ENCODE results near the gene NODAL. TPM values are rescaled to one million over a fixed set of nuclear protein-coding genes. Genes with fewer than 3 reads are reported as not detected.

Gene NODAL
- total RNA-seq, 1 experiment from 2014 or later = 57.0 TPM

- TF ChIP-seq PRDM15 (CRISPR knock-in tag; IDR thresholded peaks at IDR 0.05) (peak; percentile 60), ARID4B (CRISPR knock-in tag; IDR thresholded peaks at IDR 0.05; ENCODE audit: borderline replicate concordance) (0 out of 2 replicates have a peak, but pooled peaks have one; percentile 11), ZNF121 (CRISPR knock-in tag; IDR thresholded peaks at IDR 0.05) (0 out of 2 replicates have a peak, but pooled peaks have one; percentile 13), NR2C2 (CRISPR knock-in tag; IDR thresholded peaks at IDR 0.05) (0 out of 2 replicates have a peak, but pooled peaks have one; percentile 45), ZNF425 (CRISPR knock-in tag; conservative IDR thresholded peaks at IDR 0.05) (no peak), RELA (CRISPR knock-in tag; IDR thresholded peaks at IDR 0.05; ENCODE audit: borderline replicate concordance) (peak; percentile 43; the same call in 1 of the 2 replicates), MYBL2 (CRISPR knock-in tag; IDR thresholded peaks at IDR 0.05) (peak; percentile 23; the same call in 1 of the 2 replicates), ATF1 (CRISPR knock-in tag; IDR thresholded peaks at IDR 0.05) (0 out of 2 replicates have a peak, but pooled peaks have one; percentile 44), FOXP1 (CRISPR knock-in tag; IDR thresholded peaks at IDR 0.05; ENCODE audit: borderline replicate concordance) (peak; percentile 54; the same call in 1 of the 2 replicates), ZNF219 (CRISPR knock-in tag; IDR thresholded peaks at IDR 0.05; ENCODE audit: borderline replicate concordance) (peak; percentile 53; the same call in 1 of the 2 replicates), CREM (CRISPR knock-in tag; IDR thresholded peaks at IDR 0.05) (0 out of 2 replicates have a peak, but pooled peaks have one; percentile 55), ZBTB21 (CRISPR knock-in tag; IDR thresholded peaks at IDR 0.05; ENCODE audit: borderline replicate concordance) (0 out of 2 replicates have a peak, but pooled peaks have one; percentile 18)
Observed at GRCh38 chr10:70441161-70441894, at the start of gene NODAL (continued).

GRCh38 chr10:70490142-70490541 lies 48.7 kb upstream of the NODAL start:
- no peak for TF ChIP-seq ZNF425 (CRISPR knock-in tag; conservative IDR thresholded peaks at IDR 0.05)
- TF ChIP-seq IRF1 (CRISPR knock-in tag; IDR thresholded peaks at IDR 0.05) = no peak
- TF ChIP-seq ZNF121 (CRISPR knock-in tag; IDR thresholded peaks at IDR 0.05) = 0 out of 2 replicates have a peak, but pooled peaks have one; percentile 9
- no peak for TF ChIP-seq FOXP4 (CRISPR knock-in tag; IDR thresholded peaks at IDR 0.05)
- TF ChIP-seq ZMAT4 (CRISPR knock-in tag; IDR thresholded peaks at IDR 0.05) = no peak
- Mint-ChIP-seq H3K27ac (peak overlapping the region; percentile 18), H3K4me3 (no peak overlapping the region), H3K36me3 (peaks cover 10% of the 10 kb centered on the region), H3K4me1 (peaks cover 61% of the 10 kb centered on the region), H3K9me3 (no peaks in the 10 kb centered on the region), H3K27me3 (ENCODE audit: low read depth) (no peaks in the 10 kb centered on the region)
- ChIA-PET POLR2A (no interaction called here), CTCF (interaction anchor here (1.0 to 2.0 kb wide), 4 partner anchors 8 to 48 kb away, joined by 3 to 10 read pairs (median 4); no protein-coding TSS in a partner anchor)
- ATAC-seq (no peak), DNase-seq (ENCODE audit: low spot score) (no peak)

Data from WTC11 (cell line).